GM12874 (cell line): ENCODE results near the gene NUDT7.
A peak's percentile ranks its signal among the peaks of the same experiment; 100 is the strongest.

Source experiments
- TF ChIP-seq, protein P1 (sequence below): IDR thresholded peaks from 2 replicates; pipeline ENCODE4 v1.5.1; 2011; ENCODE audit warnings: low read depth, mild to moderate bottlenecking, control low read depth, low read length, moderate library complexity; ENCODE audit not compliant: insufficient read depth

Gene NUDT7

DNA sequence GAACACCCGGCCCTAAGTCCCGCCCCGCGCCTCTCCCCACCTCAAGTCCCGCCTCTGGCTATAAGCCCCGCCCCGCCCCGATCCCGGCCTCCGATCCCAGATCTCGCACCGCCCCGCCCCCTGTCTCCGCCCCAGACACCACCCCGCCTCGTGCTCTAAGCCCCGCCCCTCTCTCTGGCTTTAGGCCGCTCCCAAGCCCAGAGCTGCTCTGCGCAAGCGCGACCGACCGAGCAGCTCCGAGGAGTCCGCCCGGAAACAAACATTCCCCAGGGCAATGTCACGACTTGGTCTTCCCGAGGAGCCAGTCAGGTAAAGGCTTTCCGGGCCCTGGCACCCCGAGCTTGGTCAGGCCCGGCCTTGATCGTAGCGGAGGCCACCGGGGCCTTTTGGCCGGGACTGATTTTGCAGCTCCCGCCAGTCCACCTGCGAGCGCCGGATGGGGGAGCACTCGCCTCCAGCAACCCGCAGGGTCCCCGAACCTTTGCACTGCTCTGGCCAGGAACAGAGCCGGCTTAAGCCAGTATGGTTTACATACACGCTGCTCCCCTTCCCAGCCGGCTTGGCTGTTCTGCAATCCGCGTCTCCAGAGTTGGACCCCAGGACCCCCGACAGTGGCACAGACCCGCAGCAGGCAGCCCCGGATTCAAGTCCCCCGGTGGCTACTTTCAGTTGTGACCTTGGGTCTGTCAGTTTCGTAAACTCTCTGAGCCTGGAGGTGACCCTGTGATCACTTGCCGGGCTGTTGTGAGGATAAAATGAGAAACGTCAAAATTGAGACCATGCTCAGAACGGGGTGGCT is at the start of gene NUDT7:
NUDT7 (plus strand) TSS at position 206 of the 799 bp plus-strand sequence; CDS start at position 275, 69 bp downstream.
- TF ChIP-seq, protein P1, sequence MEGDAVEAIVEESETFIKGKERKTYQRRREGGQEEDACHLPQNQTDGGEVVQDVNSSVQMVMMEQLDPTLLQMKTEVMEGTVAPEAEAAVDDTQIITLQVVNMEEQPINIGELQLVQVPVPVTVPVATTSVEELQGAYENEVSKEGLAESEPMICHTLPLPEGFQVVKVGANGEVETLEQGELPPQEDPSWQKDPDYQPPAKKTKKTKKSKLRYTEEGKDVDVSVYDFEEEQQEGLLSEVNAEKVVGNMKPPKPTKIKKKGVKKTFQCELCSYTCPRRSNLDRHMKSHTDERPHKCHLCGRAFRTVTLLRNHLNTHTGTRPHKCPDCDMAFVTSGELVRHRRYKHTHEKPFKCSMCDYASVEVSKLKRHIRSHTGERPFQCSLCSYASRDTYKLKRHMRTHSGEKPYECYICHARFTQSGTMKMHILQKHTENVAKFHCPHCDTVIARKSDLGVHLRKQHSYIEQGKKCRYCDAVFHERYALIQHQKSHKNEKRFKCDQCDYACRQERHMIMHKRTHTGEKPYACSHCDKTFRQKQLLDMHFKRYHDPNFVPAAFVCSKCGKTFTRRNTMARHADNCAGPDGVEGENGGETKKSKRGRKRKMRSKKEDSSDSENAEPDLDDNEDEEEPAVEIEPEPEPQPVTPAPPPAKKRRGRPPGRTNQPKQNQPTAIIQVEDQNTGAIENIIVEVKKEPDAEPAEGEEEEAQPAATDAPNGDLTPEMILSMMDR, result peak; percentile 45; the same call in 1 of the 2 replicates

DNA sequence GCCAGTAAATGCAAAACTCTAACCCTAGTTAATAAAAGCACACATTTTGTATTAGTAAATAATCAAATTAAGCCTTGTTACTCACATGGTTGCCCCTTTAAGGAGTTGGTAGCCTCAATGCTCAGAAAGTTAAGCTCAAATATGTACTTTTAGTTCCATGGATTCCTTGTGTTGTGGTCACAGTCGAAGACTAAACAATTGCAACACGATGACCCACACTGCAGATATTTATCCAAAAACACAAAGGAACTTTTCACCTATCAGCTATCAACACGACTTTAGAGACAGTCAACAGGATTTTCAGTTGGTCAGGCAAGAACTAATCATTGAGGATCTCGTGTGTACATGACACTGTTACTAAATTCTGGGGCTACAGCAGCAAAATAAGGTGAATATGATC is 47.4 kb upstream of the NUDT7 start:
- TF ChIP-seq, protein P1, result no peak

DNA sequence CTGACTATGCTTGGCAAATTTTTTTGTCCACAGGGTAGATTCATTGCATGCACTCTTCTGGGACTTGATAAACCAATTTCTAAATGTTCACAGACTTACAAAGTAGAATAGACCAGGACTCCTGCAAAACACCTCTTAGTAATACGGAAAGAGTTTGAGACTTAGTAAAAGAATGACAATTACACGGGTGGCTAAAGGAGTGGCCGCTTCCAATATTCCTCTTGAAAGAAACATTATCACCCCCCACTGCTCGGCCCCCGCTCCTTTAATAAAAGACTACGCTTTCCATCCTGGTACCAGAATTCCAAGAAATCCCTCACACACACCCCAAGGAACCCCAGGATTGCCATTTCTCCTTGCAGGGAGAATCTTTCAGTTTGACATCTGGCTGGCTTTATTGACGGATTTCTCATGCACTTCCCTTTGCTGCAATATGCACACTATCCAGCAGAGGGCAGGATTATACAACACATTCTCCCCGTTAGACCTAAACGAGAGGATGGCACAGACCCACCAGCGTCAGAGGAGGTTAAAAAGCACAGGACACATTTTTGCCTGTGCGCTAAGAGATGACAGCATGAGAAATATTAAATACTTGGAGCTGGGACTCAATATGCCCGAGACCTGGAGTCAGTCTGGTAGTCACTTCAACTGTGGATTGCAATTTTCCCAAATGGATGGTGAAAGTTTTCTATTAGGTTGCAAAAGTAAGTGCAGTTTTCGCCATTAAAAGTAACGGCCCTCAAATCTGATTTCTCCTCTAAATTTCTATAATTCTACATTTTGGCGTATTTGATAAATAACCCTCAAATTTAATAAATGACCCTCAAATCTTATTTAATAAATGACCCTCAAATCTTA is 46.6 kb upstream of the NUDT7 start:
- TF ChIP-seq, protein P1, result peak; percentile 78

DNA sequence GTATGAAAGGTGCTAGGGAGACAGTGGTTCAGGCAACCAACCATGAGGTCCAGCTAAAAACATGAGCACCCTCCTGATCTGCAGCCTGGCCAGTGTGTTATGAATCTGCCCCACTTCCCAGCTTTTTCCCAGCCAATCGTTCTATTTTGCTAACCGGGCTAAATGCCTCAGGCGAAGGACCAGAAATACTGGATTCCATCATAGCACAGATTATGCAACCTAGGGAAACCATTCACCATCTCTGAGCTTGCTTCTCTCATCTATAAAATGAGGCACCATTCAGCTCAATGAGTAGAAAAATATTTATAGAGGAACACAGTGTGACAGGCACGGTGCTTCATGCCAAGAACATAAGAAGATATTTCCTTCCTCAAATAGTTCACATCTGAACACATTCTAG is 45.2 kb upstream of the NUDT7 start:
- TF ChIP-seq, protein P1, result no peak

DNA sequence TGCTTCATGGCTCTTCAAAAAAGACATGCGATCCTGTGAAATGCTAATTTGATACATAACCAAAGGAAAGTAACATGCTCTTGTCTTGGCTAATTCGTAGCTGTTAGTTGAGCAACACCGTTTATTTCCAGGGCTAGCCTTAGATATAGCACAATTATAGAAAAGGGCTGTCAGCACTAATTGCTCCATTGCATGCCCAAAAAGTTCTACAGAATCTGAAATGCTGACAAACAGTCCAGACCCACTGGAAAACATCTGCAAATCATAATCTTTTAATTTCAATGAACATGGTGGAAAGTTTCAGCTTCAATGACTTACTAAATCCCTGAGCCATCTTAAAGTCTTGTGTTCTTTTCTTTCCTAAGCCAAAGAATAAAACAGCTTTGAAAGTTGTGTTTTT is 42.9 kb upstream of the NUDT7 start:
- TF ChIP-seq, protein P1, result no peak

DNA sequence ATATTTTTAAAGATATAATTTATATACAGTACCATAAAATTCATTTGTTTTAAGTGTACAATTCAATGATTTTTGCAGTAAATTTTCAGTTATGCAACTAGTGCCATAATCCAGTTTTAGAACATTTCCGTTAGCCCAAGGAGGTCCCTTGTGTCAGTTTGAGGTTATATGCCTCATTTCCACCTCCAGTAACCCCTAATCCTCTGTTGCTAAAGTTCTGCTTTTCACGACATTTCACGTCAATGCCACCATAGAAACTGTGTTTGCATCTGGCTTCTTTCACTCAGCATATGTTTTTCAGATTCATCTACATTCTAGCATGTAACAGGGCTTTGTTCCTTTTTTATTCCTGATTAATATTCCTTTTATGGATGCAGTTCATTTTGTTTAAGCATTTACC is 42.4 kb upstream of the NUDT7 start:
- TF ChIP-seq, protein P1, result no peak

DNA sequence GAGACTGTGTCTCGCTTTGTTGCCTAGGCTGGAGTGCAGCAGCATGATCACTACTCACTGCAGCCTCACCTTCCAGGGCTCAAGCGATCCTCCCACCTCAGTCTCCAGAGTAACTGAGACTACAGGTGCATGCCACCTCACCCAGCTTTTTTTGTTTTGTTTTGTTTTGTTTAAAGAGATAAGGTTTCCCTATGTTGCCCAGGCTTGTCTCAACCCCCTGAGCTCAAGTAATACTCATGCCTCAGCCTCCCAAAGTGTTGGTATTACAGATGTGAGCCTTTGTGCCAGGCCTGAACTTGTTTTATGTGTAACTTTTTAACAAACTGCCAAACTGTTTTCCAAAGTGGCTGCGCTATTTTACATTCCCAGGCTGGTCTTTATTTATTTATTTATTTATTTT is 41.8 kb upstream of the NUDT7 start:
- TF ChIP-seq, protein P1, result no peak
